HCT116 (cell line): ENCODE measurements around the gene AGFG2.

Experiments
- EZH2 ChIP-seq: fragments of 200-600 bp; sonication (generic); IDR thresholded peaks from 2 replicates; pipeline ENCODE4 v1.6.1; 2017; ENCODE audit warnings: antibody characterized with exemption, mixed run types
- EZH2phosphoT487 ChIP-seq: fragments of 200-600 bp; IDR thresholded peaks from 2 replicates; pipeline ENCODE4 v1.6.1; 2018; ENCODE audit warnings: antibody characterized with exemption, borderline replicate concordance
- MAX ChIP-seq: IDR thresholded peaks from 2 replicates; pipeline ENCODE4 v1.6.1; 2012
- POLR2AphosphoS5 ChIP-seq: IDR thresholded peaks from 2 replicates; pipeline ENCODE4 v1.6.1; 2011; ENCODE audit warnings: mild to moderate bottlenecking, low read depth, low read length, moderate library complexity
- RAD21 ChIP-seq: IDR thresholded peaks from 2 replicates; pipeline ENCODE4 v1.6.1; 2012; ENCODE audit warnings: low read depth, mild to moderate bottlenecking
- TF ChIP-seq, protein P1 (sequence below), 3 experiments: fragments of 200-600 bp in 1 of 3; sonication (generic) in 1 of 3; IDR thresholded peaks in 2 of 3; conservative IDR thresholded peaks in 1 of 3; 2 replicates each; pipeline ENCODE4 v1.5.1; 2012 to 2017; ENCODE audit warnings: low read depth in 2 of 3, low read length in 2 of 3, antibody characterized with exemption in 1 of 3, borderline replicate concordance in 1 of 3, control low read depth in 1 of 3, mild to moderate bottlenecking in 1 of 3, mixed read lengths in 1 of 3, mixed run types in 1 of 3, moderate library complexity in 1 of 3; ENCODE audit not compliant: insufficient read depth in 1 of 3

DNA sequence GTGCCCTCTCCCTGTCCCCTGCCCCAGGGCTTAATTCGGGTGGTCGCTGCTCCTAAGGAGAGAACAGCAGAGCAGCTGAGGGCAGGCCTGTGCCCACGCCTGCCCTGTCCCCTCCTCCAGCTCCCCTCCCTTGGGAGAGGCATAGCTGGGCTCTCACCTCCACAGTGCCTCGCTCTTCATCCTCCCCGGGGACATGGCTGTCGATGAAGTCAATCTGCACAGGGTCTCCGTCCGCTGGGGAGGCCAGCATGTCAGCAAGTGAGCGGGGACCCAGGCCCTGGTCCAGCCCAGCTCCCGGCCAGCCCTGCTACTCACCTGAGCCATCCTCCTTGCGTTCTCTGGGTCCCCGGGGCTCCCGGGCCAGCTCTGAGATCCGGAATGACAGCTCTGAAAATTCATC, 38.5 kb downstream of the AGFG2 start:
- TF ChIP-seq EZH2phosphoT487, result no peak
- no peak for TF ChIP-seq RAD21
- TF ChIP-seq, protein P1, sequence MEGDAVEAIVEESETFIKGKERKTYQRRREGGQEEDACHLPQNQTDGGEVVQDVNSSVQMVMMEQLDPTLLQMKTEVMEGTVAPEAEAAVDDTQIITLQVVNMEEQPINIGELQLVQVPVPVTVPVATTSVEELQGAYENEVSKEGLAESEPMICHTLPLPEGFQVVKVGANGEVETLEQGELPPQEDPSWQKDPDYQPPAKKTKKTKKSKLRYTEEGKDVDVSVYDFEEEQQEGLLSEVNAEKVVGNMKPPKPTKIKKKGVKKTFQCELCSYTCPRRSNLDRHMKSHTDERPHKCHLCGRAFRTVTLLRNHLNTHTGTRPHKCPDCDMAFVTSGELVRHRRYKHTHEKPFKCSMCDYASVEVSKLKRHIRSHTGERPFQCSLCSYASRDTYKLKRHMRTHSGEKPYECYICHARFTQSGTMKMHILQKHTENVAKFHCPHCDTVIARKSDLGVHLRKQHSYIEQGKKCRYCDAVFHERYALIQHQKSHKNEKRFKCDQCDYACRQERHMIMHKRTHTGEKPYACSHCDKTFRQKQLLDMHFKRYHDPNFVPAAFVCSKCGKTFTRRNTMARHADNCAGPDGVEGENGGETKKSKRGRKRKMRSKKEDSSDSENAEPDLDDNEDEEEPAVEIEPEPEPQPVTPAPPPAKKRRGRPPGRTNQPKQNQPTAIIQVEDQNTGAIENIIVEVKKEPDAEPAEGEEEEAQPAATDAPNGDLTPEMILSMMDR (IDR thresholded peaks at IDR 0.05 in 2 of 3, conservative IDR thresholded peaks at IDR 0.05 in 1 of 3; ENCODE audit: borderline replicate concordance in 1 of 3, insufficient read depth in 1 of 3, low read depth in 2 of 3, low read length in 2 of 3), result no peak
- no peak for TF ChIP-seq EZH2
- no peak for TF ChIP-seq MAX
- TF ChIP-seq POLR2AphosphoS5, result no peak
